SIG-M5 treated with dmso at 0.1 percent for 504 hours (cell line): ENCODE measurements around the gene MARCHF10.
"Not testable (repeated sequence)": the region's sequence is repeated elsewhere in the genome, so short reads cannot be mapped to it uniquely, and the experiment has no call there.

Experiments
- DNase-seq: peaks from one replicate; lab custom pipeline; 2025; ENCODE audit not compliant: unreplicated experiment; lab: John Stamatoyannopoulos, UW

Gene MARCHF10, protein sequence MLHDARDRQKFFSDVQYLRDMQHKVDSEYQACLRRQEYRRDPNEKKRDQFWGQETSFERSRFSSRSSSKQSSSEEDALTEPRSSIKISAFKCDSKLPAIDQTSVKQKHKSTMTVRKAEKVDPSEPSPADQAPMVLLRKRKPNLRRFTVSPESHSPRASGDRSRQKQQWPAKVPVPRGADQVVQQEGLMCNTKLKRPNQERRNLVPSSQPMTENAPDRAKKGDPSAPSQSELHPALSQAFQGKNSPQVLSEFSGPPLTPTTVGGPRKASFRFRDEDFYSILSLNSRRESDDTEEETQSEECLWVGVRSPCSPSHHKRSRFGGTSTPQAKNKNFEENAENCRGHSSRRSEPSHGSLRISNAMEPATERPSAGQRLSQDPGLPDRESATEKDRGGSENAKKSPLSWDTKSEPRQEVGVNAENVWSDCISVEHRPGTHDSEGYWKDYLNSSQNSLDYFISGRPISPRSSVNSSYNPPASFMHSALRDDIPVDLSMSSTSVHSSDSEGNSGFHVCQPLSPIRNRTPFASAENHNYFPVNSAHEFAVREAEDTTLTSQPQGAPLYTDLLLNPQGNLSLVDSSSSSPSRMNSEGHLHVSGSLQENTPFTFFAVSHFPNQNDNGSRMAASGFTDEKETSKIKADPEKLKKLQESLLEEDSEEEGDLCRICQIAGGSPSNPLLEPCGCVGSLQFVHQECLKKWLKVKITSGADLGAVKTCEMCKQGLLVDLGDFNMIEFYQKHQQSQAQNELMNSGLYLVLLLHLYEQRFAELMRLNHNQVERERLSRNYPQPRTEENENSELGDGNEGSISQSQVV

DNA sequence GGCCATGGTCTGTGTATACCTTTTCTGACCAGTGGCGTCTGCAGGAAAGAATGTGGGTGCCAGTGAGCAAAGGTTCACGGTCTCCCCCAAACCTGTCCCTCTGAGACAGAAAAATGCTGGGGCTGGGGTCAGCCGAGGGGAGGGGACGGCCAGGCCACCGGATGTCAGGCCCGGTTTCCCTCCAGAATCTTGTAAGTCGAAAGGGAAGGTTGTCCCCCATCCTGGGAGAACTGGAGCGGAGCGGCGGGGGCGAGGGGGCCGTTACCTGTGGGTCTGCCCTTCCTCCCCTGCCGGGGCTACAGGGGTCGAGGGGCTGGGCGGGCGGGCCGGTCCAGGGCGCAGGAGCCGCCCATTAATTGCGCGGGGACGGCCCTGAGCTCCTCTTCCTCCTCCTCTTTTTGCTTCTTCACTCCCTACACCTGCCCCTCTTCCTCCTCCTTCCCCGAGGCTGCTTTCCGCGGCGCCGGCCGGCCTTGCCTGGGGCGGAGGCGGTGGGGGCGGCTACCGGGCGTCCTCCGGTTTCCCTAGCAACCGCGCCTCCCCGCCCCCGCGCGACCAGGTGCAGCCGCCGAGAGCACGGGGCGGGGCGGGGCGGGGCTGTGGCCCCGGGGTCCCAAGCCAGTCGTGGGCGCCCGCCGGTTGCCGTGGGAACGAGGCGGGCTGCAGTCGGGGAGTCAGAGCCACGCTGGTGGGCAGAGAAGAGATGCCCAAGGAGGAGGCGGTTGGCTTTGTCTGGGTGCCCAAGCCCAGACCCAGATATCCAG is at the start of gene MARCHF10:
Gene MARCHF10, minus strand, starts transcription at position 503 of the 764 bp plus-strand sequence. CDS start 6,579 bp downstream, outside the sequence.
- DNase-seq: peak; percentile 35

DNA sequence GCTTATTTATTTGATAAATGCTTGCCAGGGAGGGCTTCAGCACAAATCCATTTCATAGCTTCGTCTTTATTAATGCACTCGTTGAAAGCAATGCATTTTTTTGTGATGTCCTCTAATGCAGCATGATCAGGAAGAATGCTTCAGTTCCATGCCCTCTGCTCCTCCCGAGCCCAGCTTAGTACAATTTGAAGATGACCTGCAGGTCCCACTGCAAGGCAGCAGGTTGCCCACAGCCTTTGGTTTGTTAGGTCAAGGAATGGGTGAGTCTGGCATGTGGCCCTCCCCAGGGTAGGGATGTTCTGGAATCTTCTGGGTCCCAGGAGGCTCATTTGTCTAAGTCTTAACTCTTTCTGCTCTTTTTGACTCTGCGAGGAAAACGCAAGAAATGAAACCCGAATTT is 49.4 kb upstream of the MARCHF10 start:
- no peak for DNase-seq

DNA sequence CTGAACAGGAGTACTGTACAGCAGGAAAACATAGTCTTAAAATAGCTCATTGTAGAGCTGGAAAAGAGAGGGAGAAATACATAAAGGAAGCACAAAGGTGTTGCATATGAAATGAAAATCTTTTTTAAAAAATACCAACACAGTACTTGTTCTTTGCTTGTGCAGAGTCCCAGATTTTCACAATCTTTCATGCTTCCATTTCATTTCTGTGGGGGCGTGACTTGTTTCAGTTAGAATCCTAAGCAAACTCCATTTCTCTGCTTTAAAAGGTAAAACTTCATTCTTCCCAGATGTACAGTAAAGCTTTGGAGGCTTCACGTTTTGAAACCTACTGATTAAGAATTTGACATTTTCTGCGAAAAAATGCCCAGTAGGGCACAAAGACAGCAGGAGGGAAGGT is 48.5 kb upstream of the MARCHF10 start:
- no peak for DNase-seq

DNA sequence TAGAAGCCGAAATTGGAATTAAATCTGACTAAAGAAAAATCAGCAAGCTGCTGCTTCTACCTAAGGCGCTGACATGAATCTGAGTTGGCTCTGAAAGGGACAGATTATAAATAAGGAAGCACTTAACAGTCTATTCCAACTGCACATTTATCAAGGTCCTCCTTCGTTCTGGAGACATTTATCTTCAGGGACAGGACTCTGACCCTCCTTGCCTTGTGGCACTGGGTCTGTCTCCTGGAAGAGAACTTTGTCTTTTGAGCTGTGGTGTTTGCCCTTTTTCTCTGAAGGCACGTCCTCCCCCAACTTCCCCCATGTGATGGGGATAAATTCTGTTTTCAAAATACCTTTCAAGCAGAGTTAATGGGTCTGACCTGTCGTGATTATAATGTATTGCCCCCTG is 47.0 kb upstream of the MARCHF10 start:
- DNase-seq: no peak

DNA sequence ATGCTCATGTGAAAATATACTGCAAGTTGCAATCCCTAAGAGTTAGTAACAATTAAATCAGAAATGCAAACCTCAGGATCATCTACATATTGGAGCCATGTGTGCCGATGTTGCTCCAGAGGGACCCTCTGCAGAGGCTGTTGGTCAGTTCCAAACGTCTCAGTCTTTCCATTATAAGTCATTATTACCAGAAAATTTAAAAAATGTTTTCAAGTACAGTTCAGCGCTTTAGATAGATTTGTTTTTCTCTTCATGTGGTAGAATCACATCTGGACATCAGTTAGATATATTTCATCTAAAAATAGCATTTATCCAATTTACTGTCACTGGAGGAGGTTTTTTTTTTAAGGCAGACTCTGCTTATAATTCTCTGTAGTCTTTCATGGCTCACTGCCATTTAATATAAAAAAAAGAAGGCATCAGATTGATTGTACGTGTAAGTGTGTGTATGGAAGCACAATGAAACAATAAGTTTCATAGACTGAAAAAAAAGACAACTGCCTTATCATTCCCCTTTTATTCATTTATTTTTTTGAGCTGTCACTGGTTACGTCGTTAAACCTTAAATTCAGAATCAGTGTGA is 46.1 kb upstream of the MARCHF10 start:
- DNase-seq: no peak

DNA sequence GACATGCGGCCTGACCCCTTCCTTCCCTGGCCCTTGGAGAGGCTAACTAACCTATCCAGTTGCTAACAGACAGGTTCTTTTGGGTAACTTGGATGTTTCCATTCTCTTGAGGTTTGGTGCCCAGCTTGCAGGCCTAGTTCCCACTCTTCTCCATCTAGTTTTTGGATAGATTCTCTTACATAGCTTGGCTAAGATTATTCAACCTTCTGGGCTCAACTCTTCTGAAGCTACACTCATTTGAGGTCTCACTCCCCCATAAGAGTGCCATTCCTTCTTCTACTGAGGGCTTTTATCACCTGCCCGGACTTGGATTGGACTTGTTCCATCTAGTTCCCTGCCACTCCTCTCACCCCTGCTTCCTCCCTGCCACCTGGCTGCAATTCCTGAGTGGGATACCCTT is 44.1 kb upstream of the MARCHF10 start:
- DNase-seq: no peak

DNA sequence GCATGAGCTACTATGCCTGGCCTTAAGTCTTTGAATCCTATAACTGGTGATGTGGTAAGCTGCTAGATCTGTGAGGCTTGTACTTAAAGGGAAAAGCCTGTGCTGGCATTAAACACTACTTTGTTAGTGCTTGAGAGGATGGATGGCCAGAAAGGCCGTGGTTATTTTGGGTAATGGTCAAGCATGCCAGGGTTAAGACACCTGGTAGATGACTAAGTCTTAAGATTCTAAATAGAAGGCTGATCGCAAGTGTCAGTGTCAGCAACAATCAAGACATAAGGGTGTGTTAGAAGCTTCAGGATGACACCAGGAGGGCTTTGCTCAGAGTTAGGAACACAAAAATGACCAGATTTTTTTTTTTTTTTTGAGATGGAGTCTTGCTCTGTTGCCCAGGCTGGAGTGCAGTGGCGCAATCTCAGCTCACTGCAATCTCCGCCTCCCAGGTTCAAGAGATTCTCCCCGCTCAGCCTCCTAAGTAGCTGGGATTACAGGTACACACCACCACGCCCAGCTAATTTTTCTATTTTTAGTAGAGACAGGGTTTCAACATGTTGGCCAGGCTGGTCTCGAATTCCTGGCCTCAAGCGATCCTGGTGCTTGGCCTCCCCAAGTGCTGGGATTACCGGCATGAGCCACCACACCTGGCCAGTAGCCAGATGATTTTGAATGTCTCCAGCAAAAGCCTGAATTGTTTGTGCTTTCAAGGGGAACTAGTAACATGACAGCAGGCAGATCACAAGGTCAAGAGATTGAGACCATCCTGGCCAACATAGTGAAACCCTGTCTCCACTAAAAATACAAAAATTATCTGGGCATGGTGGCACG is 41.7 kb upstream of the MARCHF10 start:
- not testable (repeated sequence) for DNase-seq

DNA sequence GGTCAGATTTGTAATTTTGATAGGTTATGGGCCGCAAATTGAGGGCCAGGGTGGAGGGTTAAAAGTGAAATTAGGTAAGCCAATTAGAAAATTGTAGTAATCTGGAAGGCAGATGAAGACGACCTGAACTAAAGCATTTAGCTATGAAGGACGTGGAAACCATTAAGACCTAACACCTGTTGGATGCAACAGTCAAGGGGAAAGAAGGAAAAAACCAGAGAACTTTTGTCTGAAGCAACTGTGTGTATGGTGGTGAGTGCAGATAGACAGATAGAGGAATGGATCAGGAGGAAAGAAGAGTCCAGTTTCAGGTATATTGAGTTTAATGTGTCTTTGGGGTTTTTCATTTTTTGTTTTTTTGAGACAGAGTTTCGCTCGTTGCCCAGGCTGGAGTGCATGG is 40.2 kb upstream of the MARCHF10 start:
- DNase-seq: no peak

DNA sequence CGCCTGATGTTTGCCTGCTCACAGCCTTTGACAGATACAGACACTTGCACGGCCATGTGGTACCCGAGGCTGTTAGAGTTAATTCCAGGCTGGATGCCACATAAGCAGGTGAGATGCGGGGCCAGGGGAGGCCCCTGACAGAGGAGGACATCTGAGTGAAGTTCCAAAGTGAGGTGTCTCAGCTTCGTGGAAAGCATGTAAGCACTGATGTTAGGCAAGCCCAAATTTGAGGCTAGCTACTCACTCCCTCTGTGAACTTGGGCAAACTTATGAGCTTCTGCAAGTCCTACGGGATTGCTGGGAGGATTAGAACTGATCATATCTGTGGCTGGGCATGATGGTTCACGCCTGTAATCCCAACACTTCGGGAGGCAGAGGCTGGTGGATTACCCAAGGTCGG is 39.3 kb upstream of the MARCHF10 start:
- no peak for DNase-seq

DNA sequence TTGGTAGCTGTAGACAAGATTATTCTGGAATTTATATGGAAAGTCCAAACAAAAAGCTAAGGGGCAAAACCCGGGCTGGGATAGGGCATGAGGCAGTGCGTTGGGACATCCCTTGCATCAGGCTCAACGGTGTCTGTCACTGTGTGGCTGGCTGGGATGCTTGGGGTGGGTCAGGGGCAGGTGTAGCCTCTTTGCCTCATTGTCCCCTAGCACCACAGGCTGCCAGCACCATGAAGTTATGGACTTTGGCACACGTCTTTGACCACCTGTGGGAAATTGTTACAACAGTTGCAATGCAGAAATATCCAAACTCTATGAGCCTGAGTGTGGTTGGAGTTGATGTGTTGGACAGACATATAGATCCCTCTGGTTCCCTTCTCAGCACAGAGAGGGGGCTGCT is 32.8 kb upstream of the MARCHF10 start:
- no peak for DNase-seq

DNA sequence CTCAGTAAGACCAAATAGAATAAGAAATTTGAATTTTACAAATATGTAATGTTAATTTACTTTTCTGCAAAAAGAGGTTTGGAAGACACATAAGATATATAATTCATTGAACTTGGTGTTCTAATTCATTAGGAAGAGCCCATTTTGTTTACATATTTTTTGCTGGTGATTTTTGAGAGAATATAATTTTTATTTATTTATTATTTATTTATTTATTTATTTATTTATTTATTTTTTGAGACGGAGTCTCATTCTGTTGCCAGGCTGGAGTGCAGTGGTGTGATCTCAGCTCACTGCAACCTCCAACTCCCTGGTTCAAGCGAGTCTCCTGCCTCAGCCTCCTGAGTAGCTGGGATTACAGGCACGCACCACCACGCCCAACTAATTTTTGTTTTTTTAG is 25.7 kb upstream of the MARCHF10 start:
- not testable (repeated sequence) for DNase-seq

DNA sequence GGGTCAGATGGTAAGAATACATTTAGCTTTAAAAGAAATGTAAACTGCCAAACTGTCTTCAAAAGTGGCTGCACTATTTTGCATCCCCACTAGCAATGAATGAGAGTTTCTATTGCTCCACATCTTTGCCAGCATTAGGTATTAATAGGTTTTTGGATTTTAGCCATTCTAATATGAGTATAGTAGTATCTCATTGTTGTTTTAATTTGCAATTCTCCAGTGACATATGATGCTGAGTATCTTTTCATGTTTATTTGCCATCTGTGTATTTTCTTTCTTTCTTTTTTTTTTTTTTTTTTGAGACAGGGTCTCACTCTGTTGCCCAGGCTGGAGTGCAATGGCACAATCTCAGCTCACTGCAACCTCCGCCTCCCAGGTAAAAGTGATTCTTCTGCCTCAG is 24.3 kb upstream of the MARCHF10 start:
- DNase-seq: no peak

DNA sequence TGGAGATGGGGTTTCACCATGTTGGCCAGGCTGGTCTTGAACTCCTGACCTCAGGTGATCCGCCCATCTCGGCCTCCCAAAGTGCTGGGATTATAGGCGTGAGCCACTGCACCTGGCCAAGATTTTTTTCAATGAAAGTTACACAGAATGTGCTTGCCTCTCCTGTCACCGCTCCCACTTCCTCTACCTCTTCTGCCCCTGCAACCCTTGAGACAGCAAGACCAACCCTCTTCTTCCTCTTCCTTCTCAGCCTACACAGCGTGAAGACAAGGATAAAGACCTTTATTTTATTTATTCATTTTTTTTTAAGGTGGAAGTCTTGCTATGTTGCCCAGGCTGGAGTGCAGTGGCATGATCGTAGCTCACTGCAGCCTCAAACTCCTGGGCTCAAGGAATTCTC is 23.0 kb upstream of the MARCHF10 start:
- DNase-seq: peak; percentile 22

DNA sequence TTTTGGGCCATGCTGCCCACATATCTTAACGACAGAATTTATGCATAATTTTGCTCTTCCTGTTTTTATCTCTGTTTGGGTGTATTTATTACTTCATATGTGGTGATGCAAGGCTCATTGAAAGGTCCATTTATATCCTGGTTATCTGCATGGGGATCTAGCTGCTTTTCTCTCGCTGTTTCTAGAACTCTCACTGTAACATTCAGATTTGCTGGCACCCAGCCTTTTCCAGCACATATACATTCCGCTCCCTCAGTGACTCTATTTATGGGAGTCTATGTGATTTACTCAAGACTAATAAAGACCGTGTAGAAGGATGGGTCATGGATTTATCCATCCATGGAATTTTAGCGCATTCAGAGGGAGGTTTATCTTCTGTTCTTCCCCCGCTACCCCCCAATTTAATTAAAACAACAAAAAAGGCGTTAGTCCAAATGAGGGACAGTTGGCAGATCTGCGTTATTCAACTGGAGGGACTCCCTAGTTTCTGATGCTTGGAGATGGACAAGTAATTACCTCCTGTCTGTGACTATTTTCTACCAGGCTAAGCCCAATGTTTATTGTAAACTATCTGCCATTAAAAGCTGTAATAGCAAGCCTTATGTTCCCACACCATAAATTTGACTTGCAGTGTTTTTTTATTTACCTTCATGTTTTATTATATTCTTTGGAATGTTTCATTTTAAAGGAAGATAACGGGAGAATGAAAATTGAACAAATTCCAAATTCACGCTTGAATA is 19.8 kb upstream of the MARCHF10 start:
- DNase-seq: peak; percentile 91

DNA sequence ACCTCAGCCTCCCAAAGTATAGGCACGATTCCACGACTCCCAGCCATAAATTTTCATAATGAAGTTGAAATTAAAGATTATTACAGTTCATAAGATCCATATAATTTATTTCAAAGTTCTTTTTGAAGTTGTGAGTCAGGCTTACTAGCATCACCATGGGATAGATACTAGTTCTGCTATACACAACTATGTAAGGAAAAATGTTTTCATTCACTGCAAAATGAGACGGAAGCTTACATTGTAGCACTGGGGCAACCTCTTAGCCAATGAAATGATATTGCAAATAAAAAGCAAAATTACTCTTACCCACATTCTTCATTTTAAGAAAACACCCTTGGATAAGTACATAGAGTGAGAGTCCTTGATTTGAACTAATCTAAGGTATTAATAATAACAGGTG is 18.8 kb upstream of the MARCHF10 start:
- no peak for DNase-seq

DNA sequence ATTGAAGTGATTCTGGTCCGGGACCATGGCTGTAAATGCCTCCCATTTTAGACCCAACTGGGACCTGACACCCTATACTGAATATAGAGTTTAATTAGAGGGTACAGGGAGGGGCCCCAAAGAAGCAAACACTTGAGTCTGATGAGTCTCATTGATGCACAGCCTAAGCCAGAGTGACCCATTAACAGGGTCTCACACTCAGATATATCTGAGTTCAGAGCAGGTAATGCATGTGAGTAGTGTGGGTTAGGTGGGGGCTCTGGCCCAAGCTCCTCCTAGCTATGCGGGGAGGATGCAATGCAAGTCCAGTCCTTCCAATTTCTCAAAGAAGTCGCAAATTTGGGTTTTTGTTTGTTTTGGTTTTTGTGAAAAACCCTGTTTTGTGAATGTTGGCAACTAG is 17.1 kb upstream of the MARCHF10 start:
- DNase-seq: no peak

DNA sequence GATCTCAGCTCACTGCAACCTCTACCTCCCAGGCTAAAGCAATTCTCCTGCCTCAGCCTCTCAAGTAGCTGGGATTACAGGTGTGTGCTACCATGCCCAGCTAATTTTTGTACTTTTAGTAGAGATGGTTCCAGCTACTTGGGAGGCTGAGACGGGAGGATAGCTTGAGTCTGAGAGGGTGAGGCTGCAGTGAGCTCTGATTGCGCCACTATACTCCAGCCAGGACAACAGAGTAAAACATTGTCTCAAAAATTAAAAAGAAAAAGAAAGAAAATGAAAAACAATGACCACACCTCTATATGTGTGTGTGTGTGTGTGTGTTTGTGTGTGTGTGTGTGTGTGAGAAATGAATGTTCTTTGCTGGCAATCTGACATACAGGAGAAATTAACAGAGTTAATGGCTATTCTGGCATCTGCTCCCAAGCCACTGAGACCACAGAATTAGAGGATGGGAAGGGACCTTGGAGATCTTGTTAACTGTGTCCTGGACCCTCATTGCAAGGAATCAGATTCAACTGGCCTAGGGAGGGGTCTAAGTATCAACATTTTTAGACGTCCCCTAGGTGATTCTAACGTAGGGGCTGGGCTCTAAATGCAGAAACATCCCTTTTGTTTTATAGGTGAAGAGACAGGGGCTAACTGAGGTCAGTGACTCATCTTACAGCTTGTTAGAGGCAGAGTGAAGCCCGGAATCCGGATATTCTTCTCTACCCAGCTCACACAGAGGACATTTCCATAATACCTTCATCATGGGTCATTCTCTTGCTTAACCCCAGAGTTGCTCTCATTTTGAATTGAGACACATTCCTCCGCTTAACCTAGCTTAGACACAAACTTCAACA is 16.4 kb upstream of the MARCHF10 start:
- peak; percentile 77 for DNase-seq

DNA sequence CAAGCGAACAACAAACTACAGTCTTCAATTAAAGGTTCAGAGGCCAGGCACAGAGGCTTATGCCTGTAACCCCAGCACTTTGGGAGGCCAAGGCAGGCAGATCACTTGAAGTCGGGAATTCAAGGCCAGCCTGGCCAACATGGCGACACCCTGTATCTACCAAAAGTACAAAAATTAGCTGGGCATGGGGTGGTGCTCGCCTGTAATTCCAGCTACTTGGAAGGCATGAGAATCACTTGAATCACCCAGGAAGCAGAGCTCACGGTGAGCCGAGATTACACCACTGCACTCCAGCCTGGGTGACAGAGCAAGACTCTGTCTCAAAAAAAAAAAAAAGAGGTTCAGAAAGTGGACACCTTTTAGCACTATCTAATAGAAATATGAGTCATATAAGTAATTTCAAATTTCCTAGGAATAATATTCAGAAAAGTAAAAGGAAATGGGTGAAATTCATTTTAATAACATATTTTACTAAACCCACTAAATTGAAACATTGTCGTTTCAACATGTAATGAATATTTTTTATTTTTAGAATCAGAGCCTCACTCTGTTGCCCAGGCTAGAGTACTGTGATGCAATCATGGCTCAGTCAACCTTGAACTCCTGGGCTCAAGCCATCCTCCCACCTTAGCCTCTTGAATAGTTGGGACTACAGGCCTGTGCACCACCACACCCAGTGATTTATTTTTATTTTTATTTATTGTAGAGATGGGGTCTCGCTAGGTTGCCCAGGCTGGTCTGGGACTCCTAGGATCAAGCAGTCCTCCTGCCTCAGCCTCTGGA is 15.2 kb upstream of the MARCHF10 start:
- no peak for DNase-seq
